AG09309 (cell line): Measurements from ENCODE around the gene SEMA4C.

Experiments
- DNase-seq: peaks from one replicate; pipeline ENCODE4 v3.0.0-alpha.2; 2010; ENCODE audit warnings: low read depth
- H3K4me3 ChIP-seq: 2 replicates; pipeline ENCODE4 v1.5.1; 2011; ENCODE audit warnings: mild to moderate bottlenecking, low read depth, low read length, moderate library complexity; ENCODE audit not compliant: control insufficient read depth
- TF ChIP-seq, protein P1 (sequence below): IDR thresholded peaks from 2 replicates; pipeline ENCODE4 v1.5.1; 2011; ENCODE audit warnings: mild to moderate bottlenecking, low read depth, low read length, inconsistent platforms; ENCODE audit not compliant: insufficient read depth, control insufficient read depth; ENCODE audit errors: missing control alignments

Gene SEMA4C

DNA sequence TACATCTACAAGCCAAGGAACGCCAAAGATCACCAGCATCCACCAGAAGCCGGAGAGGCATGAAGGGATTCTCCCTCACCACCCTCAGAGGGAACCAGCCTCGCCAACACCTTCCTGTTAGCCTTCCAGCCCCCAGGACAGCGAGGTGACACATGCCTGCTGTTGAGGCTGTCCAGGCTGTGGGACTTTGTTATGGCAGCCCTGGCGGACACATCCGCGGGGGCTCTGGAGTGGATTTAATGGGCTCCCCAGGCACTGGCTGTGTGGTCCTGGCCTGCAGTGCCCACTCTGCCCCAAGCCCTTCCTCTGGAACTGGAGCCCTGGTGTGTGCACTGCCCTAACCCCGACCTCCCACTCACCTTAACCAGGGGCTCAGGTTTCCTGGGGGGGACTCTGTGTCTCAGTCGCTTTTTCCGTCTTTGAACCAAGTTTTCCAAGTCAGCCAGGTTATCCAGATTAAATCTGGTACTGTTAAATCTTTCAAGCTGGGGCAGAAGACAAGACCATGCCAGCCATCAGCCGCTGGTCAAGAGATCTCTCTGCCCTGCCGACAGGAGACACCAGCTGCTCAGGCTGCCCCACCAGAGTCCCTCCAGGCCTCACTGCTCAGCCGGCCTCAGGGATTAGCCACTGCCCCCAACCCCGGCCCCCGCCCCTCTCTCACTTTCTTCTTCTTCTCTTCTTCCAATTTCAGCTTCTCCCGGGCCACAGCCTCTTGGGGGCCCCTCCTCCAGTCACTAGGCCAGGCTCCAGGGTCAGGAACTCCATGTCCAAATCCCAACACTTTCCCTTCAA, 28.0 kb downstream of the SEMA4C start:
- no peak overlapping the region for H3K4me3 ChIP-seq
- no peak for DNase-seq
- TF ChIP-seq, protein P1, sequence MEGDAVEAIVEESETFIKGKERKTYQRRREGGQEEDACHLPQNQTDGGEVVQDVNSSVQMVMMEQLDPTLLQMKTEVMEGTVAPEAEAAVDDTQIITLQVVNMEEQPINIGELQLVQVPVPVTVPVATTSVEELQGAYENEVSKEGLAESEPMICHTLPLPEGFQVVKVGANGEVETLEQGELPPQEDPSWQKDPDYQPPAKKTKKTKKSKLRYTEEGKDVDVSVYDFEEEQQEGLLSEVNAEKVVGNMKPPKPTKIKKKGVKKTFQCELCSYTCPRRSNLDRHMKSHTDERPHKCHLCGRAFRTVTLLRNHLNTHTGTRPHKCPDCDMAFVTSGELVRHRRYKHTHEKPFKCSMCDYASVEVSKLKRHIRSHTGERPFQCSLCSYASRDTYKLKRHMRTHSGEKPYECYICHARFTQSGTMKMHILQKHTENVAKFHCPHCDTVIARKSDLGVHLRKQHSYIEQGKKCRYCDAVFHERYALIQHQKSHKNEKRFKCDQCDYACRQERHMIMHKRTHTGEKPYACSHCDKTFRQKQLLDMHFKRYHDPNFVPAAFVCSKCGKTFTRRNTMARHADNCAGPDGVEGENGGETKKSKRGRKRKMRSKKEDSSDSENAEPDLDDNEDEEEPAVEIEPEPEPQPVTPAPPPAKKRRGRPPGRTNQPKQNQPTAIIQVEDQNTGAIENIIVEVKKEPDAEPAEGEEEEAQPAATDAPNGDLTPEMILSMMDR: no peak

DNA sequence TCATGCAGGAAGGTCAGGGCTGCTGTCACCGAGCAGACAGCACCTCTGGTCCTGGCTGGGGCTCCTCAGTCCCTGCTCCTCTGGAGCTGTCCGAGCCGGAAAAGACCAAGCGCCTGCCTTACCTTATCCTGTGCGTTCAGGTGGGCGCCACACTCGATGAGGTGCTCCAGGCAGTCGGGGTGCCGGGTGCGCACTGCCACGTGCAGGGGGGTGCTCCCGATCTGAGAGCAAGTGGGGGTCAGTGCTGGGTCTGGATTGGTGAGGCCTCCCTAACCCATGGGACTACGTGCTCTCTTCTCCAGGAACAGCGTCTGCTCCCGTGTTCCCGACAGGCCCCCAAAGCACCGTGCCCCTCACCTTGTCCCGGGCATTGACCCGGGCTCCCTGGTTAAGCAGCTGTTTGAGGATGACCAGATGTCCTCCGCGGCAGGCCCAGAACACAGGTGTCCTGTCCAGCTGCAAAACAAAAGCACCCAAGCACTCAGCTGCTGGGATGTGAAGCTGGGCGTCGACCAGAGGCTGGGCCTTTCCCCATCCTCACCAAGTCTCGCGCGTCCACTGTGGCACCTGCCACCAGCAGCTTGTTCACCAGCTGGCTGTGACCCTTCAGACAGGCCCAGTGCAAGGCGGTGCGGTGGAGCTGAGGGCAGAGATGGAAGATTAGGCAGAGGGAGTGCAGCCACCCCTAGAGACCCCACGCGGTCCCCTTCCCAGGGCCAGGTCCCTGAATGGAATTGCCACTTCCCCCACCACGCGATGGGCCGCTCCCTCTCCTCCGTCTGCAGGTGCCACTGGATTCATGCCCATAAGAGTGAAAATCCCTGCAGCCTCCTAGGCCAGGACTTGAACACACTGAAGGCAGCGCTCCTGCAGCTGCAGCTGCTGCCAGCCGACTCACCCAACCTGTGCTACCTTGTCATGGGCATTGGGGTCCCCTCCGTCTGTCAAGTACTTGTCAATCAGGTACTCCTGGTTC, 29.7 kb downstream of the SEMA4C start:
- TF ChIP-seq, protein P1: no peak
- H3K4me3 ChIP-seq: no peak overlapping the region
- DNase-seq: no peak

DNA sequence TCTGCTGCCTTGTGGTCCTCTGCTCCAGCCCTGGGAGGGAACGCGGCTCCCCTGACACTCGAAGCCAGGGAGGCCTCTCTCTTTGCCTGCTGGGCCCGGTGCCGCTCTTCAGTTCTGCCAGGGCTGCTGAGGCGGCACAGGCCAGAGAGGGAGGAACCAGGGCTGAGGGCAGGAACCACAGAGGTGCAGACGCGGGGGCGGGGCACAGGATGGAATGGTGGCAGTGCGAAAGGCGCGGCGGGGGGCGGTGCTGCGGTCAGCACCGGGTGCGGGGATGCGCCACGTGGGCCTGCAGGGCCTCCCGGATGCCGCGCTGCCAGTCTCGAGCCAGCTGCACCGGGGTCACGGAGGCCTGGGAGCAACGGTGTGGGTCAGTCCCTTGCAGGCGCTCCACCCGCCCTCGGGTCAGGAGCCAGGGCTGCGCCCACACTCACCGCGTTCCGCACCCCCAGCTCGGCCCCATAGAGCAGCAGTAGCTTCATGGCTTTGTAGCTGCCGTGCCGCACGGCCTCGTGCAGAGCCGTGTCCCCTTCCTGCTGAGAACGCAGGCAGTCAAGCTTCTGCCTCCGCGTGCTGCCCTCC, 30.5 kb downstream of the SEMA4C start:
- DNase-seq: no peak
- TF ChIP-seq, protein P1: no peak
- no peak overlapping the region for H3K4me3 ChIP-seq

DNA sequence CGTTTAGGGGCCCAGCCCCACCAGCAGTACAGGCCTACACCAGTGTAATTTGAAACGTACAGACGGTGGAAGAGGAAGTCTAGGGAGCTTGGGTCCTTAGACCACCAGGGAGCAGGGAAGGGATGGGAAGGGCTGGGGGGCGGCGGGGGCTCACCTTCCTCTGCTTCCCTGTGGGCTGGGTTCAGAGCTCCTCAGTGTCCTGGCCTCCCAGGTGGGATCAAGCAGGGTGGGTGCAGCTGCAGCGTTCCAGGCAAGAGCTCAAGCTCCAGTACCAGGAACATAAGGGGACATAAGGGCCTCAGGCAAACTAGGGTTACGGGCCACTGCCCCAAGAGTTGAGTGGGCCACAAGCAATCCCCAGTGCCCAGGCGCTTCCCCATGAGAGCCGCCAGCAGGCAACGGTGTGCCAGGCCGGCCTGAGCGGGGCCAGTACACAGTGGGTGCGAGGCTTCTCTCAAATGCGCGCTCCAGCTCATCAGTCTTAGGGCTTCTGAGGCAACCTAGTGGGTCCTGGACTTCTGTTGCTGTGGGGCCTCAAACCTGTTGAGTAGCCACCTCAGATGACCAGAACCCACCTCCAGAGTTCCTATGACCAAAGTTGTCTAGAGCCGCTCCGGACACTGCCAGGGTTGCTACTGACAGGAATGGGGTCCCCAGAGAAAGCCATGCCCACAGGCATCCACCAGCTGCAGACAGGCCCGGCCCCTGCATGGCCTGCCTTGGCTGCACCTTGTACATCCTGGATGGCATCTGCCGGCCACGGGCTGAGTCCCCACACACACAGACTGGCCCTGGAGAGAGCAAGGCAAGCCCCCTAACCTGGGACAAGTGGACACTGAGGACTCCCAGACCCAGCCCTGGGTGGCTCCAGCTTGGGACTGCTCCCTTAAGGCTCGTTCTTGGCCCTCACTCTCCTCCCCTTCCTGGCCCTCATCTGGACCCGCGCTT, 31.3 kb downstream of the SEMA4C start:
- no peak for DNase-seq
- TF ChIP-seq, protein P1: no peak
- H3K4me3 ChIP-seq: no peak overlapping the region

DNA sequence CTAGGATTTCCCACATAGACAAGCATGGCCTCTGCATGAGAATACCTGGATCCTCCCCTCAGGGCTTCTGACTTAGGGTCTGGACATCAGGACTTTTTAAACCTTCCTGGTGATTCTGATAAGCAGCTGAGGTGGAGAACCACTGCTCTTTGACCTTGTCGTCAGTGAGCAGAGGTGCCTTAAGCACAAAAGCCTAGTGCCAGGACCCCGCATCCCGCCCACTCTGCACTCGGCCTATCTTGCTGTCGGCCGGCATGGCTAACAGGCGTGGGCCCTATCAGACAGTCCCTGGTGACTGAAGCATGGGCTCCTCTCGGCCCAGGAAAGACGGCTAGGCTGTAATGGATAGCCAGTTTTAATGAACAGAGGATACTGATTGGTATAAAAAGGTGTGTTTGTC, 32.3 kb downstream of the SEMA4C start:
- TF ChIP-seq, protein P1: no peak
- no peak for DNase-seq
- H3K4me3 ChIP-seq: no peak overlapping the region
